ENCODE measurements around the gene APBA1.

APBA1 gene

GRCh38 chr9:69671879-69672595 is at the start of gene APBA1:
Gene APBA1 (minus strand): TSS chr9:69672371.
- H3K4me3 ChIP-seq (ENCODE audit: low read depth, low read length), result peak within 1 kb of the TSS; percentile 46
- TF ChIP-seq CTCF (IDR thresholded peaks at IDR 0.05; ENCODE audit: insufficient read depth, low read depth, low read length, missing control alignments), result no peak
- DNase-seq (ENCODE audit: low read depth), result peak; percentile 19

- no peak for TF ChIP-seq CTCF (IDR thresholded peaks at IDR 0.05; ENCODE audit: insufficient read depth, low read depth, low read length, missing control alignments)
- no peak for DNase-seq (ENCODE audit: low read depth)
- H3K4me3 ChIP-seq (ENCODE audit: low read depth, low read length), result no peak overlapping the region
These were observed 47.8 kb upstream of the APBA1 start for GRCh38 chr9:69719983-69720382.

- no peak overlapping the region for H3K4me3 ChIP-seq (ENCODE audit: low read depth, low read length)
- TF ChIP-seq CTCF (IDR thresholded peaks at IDR 0.05; ENCODE audit: insufficient read depth, low read depth, low read length, missing control alignments), result no peak
- DNase-seq (ENCODE audit: low read depth), result no peak
These were observed 47.2 kb upstream of the APBA1 start for GRCh38 chr9:69719367-69719766.

GRCh38 chr9:69718218-69718617 is 46.0 kb upstream of the APBA1 start:
- no peak overlapping the region for H3K4me3 ChIP-seq (ENCODE audit: low read depth, low read length)
- no peak for TF ChIP-seq CTCF (IDR thresholded peaks at IDR 0.05; ENCODE audit: insufficient read depth, low read depth, low read length, missing control alignments)
- DNase-seq (ENCODE audit: low read depth), result no peak

GRCh38 chr9:69715825-69716224 is 43.7 kb upstream of the APBA1 start:
- no peak for TF ChIP-seq CTCF (IDR thresholded peaks at IDR 0.05; ENCODE audit: insufficient read depth, low read depth, low read length, missing control alignments)
- H3K4me3 ChIP-seq (ENCODE audit: low read depth, low read length), result no peak overlapping the region
- no peak for DNase-seq (ENCODE audit: low read depth)

GRCh38 chr9:69715096-69715495 is 42.9 kb upstream of the APBA1 start:
- no peak for TF ChIP-seq CTCF (IDR thresholded peaks at IDR 0.05; ENCODE audit: insufficient read depth, low read depth, low read length, missing control alignments)
- H3K4me3 ChIP-seq (ENCODE audit: low read depth, low read length), result no peak overlapping the region
- no peak for DNase-seq (ENCODE audit: low read depth)

GRCh38 chr9:69697475-69697874 is 25.3 kb upstream of the APBA1 start:
- TF ChIP-seq CTCF (IDR thresholded peaks at IDR 0.05; ENCODE audit: insufficient read depth, low read depth, low read length, missing control alignments), result no peak
- H3K4me3 ChIP-seq (ENCODE audit: low read depth, low read length), result no peak overlapping the region
- DNase-seq (ENCODE audit: low read depth), result no peak

Measured in GM12865 (cell line).